ENCODE data around the gene FLOT1.
"Not testable (repeated sequence)": the region's sequence is repeated elsewhere in the genome, so short reads cannot be mapped to it uniquely, and the experiment has no call there.

The FLOT1 gene

GRCh38 chr6:30767158-30767943, 24.9 kb upstream of the FLOT1 start:
- DNase-seq = no peak

GRCh38 chr6:30766461-30767157, 24.1 kb upstream of the FLOT1 start:
- no peak for DNase-seq

- DNase-seq = not testable (repeated sequence)
Measured at GRCh38 chr6:30765495-30765894, 23.0 kb upstream of the FLOT1 start.

GRCh38 chr6:30764490-30765043, 22.1 kb upstream of the FLOT1 start:
- not testable (repeated sequence) for DNase-seq

GRCh38 chr6:30763618-30764489, 21.4 kb upstream of the FLOT1 start:
- no peak for DNase-seq

GRCh38 chr6:30763155-30763617, 20.7 kb upstream of the FLOT1 start:
- DNase-seq = no peak

GRCh38 chr6:30761791-30762429, 19.4 kb upstream of the FLOT1 start:
- no peak for DNase-seq

GRCh38 chr6:30760549-30760948, 18.1 kb upstream of the FLOT1 start:
- DNase-seq = no peak

GRCh38 chr6:30759575-30760239, 17.2 kb upstream of the FLOT1 start:
- no peak for DNase-seq

- no peak for DNase-seq
Measured at GRCh38 chr6:30757261-30757904, 14.9 kb upstream of the FLOT1 start.

- DNase-seq = not testable (repeated sequence)
Measured at GRCh38 chr6:30756405-30757003, 14.0 kb upstream of the FLOT1 start.

GRCh38 chr6:30754631-30755030, 12.1 kb upstream of the FLOT1 start:
- DNase-seq = no peak

GRCh38 chr6:30752157-30752927, 9.9 kb upstream of the FLOT1 start:
- DNase-seq = peak in 1 of 2 experiments; percentile 22

- DNase-seq = no peak
Measured at GRCh38 chr6:30750379-30750668, 7.8 kb upstream of the FLOT1 start.

- DNase-seq = no peak
Measured at GRCh38 chr6:30749554-30750378, 7.3 kb upstream of the FLOT1 start.

- DNase-seq = no peak
Measured at GRCh38 chr6:30748851-30749540, 6.5 kb upstream of the FLOT1 start.

GRCh38 chr6:30747902-30748769, 5.6 kb upstream of the FLOT1 start:
- DNase-seq = no peak

GRCh38 chr6:30747300-30747687, 4.8 kb upstream of the FLOT1 start:
- no peak for DNase-seq
